Activated CD8-positive, alpha-beta memory T cell treated with anti-CD3 and anti-CD28 coated beads, Interleukin-2, amount 50 U/mL, for 48 hours (primary cell): ENCODE results near the gene DENND1B.
"Not testable (repeated sequence)": the region's sequence is repeated elsewhere in the genome, so short reads cannot be mapped to it uniquely, and the experiment has no call there.

Source experiments
- DNase-seq: peaks from one replicate; pipeline ENCODE4 v3.0.0-alpha.2; 2020

Gene DENND1B

GRCh38 chr1:197743578-197743977 lies 31.7 kb downstream of the DENND1B start:
- no peak for DNase-seq

GRCh38 chr1:197740992-197741391 lies 34.3 kb downstream of the DENND1B start:
- no peak for DNase-seq

- no peak for DNase-seq
Measured at GRCh38 chr1:197738927-197739326, 36.4 kb downstream of the DENND1B start.

GRCh38 chr1:197737916-197738315 lies 37.4 kb downstream of the DENND1B start:
- no peak for DNase-seq

- no peak for DNase-seq
Measured at GRCh38 chr1:197736685-197737084, 38.6 kb downstream of the DENND1B start.

- DNase-seq: no peak
Measured at GRCh38 chr1:197735461-197735860, 39.8 kb downstream of the DENND1B start.

- DNase-seq: no peak
Measured at GRCh38 chr1:197733324-197733723, 42.0 kb downstream of the DENND1B start.

GRCh38 chr1:197732187-197732586 lies 43.1 kb downstream of the DENND1B start:
- no peak for DNase-seq

GRCh38 chr1:197731449-197731848 lies 43.8 kb downstream of the DENND1B start:
- DNase-seq: no peak

GRCh38 chr1:197725976-197726375 lies 49.3 kb downstream of the DENND1B start:
- DNase-seq: no peak

GRCh38 chr1:197725044-197725443 lies 50.2 kb downstream of the DENND1B start:
- no peak for DNase-seq

- DNase-seq: no peak
Measured at GRCh38 chr1:197715806-197716205, 59.5 kb downstream of the DENND1B start.

- no peak for DNase-seq
Measured at GRCh38 chr1:197706601-197707000, 68.7 kb downstream of the DENND1B start.

GRCh38 chr1:197705941-197706340 lies 69.3 kb downstream of the DENND1B start:
- no peak for DNase-seq

- DNase-seq: not testable (repeated sequence)
Measured at GRCh38 chr1:197700688-197701087, 74.6 kb downstream of the DENND1B start.

- DNase-seq: no peak
Measured at GRCh38 chr1:197696372-197696771, 78.9 kb downstream of the DENND1B start.

- DNase-seq: no peak
Measured at GRCh38 chr1:197695961-197696360, 79.3 kb downstream of the DENND1B start.

- DNase-seq: no peak
Measured at GRCh38 chr1:197692965-197693364, 82.3 kb downstream of the DENND1B start.

- DNase-seq: no peak
Measured at GRCh38 chr1:197691816-197692215, 83.5 kb downstream of the DENND1B start.

GRCh38 chr1:197690074-197690473 lies 85.2 kb downstream of the DENND1B start:
- DNase-seq: no peak

- DNase-seq: no peak
Measured at GRCh38 chr1:197688233-197688632, 87.0 kb downstream of the DENND1B start.

- DNase-seq: no peak
Measured at GRCh38 chr1:197686702-197687355, 88.5 kb downstream of the DENND1B start.

- DNase-seq: no peak
Measured at GRCh38 chr1:197686231-197686630, 89.0 kb downstream of the DENND1B start.

- DNase-seq: no peak
Measured at GRCh38 chr1:197685785-197686184, 89.5 kb downstream of the DENND1B start.

GRCh38 chr1:197683895-197684553 lies 91.3 kb downstream of the DENND1B start:
- no peak for DNase-seq
